ENCODE results near the gene SVOP.
"Not testable (repeated sequence)": the region's sequence is repeated elsewhere in the genome, so short reads cannot be mapped to it uniquely, and the experiment has no call there.

The SVOP gene, protein sequence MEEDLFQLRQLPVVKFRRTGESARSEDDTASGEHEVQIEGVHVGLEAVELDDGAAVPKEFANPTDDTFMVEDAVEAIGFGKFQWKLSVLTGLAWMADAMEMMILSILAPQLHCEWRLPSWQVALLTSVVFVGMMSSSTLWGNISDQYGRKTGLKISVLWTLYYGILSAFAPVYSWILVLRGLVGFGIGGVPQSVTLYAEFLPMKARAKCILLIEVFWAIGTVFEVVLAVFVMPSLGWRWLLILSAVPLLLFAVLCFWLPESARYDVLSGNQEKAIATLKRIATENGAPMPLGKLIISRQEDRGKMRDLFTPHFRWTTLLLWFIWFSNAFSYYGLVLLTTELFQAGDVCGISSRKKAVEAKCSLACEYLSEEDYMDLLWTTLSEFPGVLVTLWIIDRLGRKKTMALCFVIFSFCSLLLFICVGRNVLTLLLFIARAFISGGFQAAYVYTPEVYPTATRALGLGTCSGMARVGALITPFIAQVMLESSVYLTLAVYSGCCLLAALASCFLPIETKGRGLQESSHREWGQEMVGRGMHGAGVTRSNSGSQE

DNA sequence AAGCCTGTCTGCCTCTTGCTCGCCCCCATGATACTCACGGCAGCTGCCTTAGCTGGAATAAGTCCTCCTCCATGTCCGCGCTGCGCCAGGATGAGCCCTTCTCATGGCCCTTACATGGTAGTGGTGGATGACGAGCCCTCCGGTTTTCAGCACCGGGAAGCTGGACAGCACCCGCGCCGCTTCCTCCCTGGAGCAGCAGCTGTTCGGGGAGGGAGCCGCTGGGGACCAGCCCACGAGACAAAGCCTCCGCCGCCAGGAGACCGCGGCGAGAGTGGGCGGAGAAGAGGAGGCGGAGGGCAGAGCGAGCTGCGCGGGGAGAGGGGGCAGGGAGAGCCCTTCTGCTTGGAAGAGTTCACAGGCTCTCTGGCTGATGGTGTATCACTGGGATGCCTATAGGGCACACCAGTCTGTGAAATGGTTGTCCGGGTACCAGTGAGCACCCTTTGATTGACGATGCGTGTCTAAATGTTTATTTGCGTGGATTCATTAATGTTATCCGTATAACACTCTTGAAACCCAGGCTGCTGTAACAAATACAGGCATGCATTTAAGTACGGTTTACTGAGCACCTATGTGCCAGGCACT is at the start of gene SVOP:
TSS of gene SVOP (minus strand) at position 273 of the 585 bp plus-strand sequence. CDS start at position 73, 200 bp downstream.
- H3K36me3 Mint-ChIP-seq, result no peaks in the 10 kb centered on the region
- H3K9me3 Mint-ChIP-seq, result no peaks in the 10 kb centered on the region
- ATAC-seq (replicated peaks) (peak; percentile 33 to 43), DNase-seq (peak; percentile 3)
- no peak within 1 kb of the TSS for H3K4me3 Mint-ChIP-seq
- no peak within 1 kb of the TSS for H3K27ac Mint-ChIP-seq
- H3K27me3 Mint-ChIP-seq, result peaks cover 38 to 42% of the 10 kb centered on the region in 2 donors
- H3K4me1 Mint-ChIP-seq, result peaks cover 3 to 7% of the 10 kb centered on the region in 2 donors

DNA sequence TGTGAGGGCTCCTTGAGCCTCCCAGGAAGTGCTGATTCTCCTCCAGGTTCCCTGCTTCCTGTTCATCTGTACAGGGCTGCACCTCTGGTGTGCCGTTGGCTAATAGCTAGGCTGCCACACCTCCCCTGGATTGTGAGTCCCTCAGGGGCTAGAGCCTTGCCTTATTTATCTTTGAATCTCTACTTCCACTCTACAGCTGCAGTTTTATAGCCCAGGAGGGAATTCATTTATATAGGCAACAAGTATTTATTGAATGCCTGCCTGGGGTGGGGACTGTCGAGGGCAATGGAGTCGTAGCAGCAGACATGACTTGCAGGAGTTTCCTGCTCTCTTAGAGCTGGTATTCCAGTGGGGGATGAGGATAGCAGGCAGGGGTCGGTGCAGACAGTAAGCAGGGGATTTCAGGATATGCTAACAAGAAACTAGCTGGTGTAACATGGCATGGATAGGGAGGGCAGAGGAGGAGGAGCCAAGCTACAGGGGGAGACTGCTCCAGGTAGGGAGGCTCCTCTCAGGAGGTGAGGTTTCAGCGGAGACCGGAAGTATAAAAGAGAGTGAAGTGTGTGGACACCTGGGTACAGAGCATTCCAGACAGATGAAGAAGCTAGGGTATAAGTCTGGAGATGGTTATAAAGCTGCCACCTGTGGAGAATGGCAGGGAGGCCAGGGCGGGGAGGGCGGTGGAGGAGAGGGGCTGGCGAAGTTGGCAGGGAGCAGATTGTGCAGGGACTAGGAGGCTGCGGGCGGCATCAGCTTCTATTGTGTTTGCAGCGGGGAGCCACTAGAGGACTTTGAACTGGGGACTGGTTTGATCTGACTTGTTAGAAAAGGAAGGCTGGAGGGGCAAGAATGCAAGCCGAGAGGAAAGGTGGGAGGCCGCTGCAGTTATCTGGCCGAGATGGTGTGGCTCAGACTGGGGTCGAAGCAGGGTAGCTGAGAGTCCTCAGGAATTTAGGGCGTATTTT is 48.7 kb upstream of the SVOP start:
- Mint-ChIP-seq H3K36me3 (peaks cover 20 to 53% of the 10 kb centered on the region in 2 donors), H3K4me3 (no peak overlapping the region), H3K27me3 (no peaks in the 10 kb centered on the region), H3K4me1 (no peaks in the 10 kb centered on the region), H3K27ac (no peak overlapping the region), H3K9me3 (no peaks in the 10 kb centered on the region)
- DNase-seq, result no peak
- no peak for ATAC-seq (replicated peaks)

DNA sequence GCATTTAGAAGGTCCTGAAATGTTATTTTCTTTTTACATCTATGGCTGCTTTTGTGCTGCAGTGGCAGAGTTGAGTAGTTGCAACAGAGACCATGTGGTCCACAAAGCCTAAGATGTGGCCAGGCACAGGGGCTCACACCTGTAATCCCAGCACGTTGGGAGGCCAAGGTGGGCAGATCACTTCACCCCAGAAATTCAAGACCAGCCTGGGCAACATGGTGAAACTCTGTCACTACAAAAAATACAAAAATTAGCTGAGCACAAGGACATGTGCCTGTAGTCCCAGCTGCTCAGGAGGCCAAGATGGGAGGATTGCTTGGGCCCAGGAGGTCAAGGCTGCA is 45.0 kb upstream of the SVOP start:
- DNase-seq, result no peak
- peaks cover 23 to 47% of the 10 kb centered on the region in 2 donors for H3K36me3 Mint-ChIP-seq

DNA sequence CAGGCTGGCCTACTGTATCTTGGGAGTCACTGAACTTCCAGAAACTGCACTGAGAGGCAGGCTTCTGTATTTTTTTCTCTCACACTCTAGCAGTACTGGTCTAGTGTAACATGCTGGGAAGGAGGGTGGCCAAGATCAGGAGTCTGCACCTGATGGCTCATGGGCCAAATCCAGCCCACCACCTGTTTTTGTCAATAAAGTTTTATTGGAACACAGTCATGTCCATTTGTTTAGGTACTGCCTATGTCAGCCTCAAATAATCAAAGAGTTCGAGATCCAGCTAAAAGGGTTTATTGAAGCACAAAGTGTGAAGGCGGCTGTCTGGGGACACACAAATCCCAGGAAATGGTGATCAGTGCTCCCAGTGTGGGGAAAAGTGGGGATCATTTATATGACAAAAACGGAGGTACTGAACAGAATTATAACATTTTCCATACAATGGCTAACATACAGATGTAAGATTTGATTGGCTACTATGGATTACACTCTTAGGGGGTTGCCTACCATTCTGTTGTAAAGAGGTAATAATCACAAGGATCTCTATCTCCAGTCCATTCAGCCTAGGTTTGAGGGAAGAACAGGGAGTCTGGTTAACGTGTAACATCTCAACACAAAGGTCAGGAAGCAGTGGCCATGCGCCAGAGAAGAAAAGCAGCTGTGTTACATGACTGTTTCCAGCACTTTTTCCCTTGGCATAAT is 44.4 kb upstream of the SVOP start:
- ATAC-seq (replicated peaks) (no peak), DNase-seq (no peak)
- Mint-ChIP-seq H3K27me3 (no peaks in the 10 kb centered on the region), H3K4me1 (peaks cover 0 to 2% of the 10 kb centered on the region in 2 donors), H3K9me3 (no peaks in the 10 kb centered on the region), H3K4me3 (no peak overlapping the region), H3K36me3 (peaks cover 23 to 42% of the 10 kb centered on the region in 2 donors), H3K27ac (no peak overlapping the region)

More for the DNA sequence above, 45.0 kb upstream of the SVOP start:
- Mint-ChIP-seq H3K27ac (no peak overlapping the region), H3K27me3 (no peaks in the 10 kb centered on the region), H3K4me3 (no peak overlapping the region), H3K4me1 (peaks cover 0 to 2% of the 10 kb centered on the region in 2 donors), H3K9me3 (no peaks in the 10 kb centered on the region)
- ATAC-seq (replicated peaks), result no peak

DNA sequence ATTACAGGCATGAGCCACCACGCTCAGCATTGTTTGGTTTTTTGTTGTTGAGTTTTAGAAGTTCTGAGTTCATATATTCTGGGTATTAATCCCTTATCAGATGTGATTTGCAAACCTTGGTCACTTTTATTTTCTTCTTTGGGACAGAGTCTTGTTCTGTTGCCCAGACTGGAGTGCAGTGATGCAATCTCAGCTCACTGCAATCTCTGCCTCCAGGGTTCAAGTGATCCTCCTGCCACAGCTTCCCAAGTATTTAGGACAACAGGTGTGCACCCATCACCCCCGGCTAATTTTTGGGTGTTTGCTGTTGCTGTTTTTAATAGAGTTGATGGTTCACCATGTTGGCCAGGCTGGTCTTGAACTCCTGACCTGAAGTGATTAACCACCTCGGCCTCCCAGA is 43.3 kb upstream of the SVOP start:
- Mint-ChIP-seq H3K27me3 (no peaks in the 10 kb centered on the region), H3K4me1 (peaks cover 0 to 2% of the 10 kb centered on the region in 2 donors), H3K9me3 (no peaks in the 10 kb centered on the region), H3K27ac (no peak overlapping the region), H3K4me3 (no peak overlapping the region), H3K36me3 (peaks cover 14 to 30% of the 10 kb centered on the region in 2 donors)
- DNase-seq (no peak), ATAC-seq (replicated peaks) (no peak)

DNA sequence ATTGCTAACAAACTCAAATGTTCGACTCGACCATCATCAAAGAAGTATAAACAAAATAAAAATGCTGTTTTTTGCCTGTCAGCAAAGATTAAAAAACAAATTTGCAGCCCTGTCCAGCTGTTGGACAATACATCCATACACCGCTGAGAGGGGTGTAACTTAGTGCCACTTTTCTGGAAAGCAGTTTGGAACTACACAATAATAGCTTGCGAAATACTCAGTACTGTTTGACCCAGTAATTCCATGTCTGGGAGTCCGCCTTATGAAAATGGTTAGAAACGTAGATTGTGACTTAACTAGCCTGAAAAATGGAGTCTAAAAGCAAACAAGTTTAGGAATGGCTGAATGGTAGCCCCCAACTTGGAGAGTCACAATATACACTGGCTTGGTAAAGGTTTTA is 37.9 kb upstream of the SVOP start:
- no peak overlapping the region for H3K27ac Mint-ChIP-seq

DNA sequence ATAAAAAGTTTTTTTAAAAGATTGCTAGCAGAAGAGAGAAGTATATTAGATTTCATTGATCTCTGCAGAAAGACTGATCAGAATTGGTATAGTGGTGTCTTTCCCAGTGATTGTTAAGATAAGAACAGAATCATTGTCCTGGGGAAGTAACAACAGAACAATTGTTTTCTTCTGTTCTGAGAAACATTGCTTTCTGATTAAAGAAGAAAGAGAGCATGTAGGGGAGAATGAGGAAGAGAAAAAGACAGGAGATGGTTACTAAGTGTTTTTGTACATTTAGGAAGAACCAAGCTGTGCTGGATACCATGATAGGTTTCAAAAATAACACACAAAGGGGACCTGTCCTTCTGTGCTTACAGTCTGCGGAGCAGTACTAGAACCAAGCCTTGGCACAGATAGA is 36.5 kb upstream of the SVOP start:
- DNase-seq (no peak), ATAC-seq (replicated peaks) (no peak)
- Mint-ChIP-seq H3K27me3 (no peaks in the 10 kb centered on the region), H3K9me3 (no peaks in the 10 kb centered on the region), H3K27ac (peak overlapping the region; percentile 72), H3K36me3 (peaks cover 4% of the 10 kb centered on the region in 2 donors), H3K4me3 (no peak overlapping the region), H3K4me1 (peaks cover 7 to 14% of the 10 kb centered on the region in 2 donors)

More for the DNA sequence above, 37.9 kb upstream of the SVOP start:
- Mint-ChIP-seq H3K36me3 (peaks cover 6 to 9% of the 10 kb centered on the region in 2 donors), H3K9me3 (no peaks in the 10 kb centered on the region), H3K27me3 (no peaks in the 10 kb centered on the region), H3K4me3 (no peak overlapping the region), H3K4me1 (peaks cover 3 to 5% of the 10 kb centered on the region in 2 donors)
- DNase-seq (no peak), ATAC-seq (replicated peaks) (no peak)

DNA sequence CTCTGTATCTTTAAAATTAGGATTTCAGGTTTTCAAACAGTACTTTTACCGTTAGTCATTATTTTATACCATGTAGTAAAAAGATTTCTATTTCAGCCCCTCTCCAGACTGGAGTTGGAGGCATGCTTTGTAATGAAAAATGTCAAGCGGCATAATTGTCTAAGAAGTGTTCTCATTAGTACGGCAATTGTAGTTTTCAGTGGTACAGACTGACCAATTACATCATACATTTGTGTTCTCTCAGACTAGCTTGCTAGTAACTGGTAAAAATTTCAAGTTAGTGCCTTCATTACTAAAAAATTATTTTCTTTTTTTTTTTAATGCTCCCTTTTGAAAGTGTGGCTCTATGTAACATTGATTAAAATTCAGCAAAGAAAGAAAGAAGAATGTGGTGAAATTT is 36.0 kb upstream of the SVOP start:
- H3K27me3 Mint-ChIP-seq, result no peaks in the 10 kb centered on the region
- no peaks in the 10 kb centered on the region for H3K9me3 Mint-ChIP-seq
- no peak for ATAC-seq (replicated peaks)
- H3K27ac Mint-ChIP-seq, result no peak overlapping the region
- no peak for DNase-seq
- peaks cover 9 to 14% of the 10 kb centered on the region in 2 donors for H3K4me1 Mint-ChIP-seq
- peaks cover 4% of the 10 kb centered on the region in 2 donors for H3K36me3 Mint-ChIP-seq
- H3K4me3 Mint-ChIP-seq, result no peak overlapping the region

DNA sequence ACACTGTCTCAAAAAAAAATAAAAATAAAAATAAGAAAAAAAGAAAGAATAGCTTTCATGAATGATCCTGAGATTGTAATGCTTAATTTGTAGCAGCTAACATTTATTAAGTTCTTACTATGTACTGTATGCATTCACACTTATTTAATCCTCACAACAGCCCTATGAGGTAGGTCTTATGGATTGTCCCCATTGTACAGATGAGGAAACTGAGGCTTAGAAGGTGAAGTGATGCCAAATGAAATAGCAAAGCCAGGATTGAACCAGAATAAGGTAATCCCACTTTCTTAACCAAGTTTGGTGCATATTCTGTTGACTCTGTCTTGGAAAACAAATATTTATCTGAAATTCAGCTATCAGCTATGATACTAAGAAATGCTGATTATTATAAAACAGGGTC is 33.7 kb upstream of the SVOP start:
- no peak overlapping the region for H3K27ac Mint-ChIP-seq
- no peak for DNase-seq
- H3K27me3 Mint-ChIP-seq, result no peaks in the 10 kb centered on the region
- peaks cover 9 to 14% of the 10 kb centered on the region in 2 donors for H3K4me1 Mint-ChIP-seq
- H3K4me3 Mint-ChIP-seq, result no peak overlapping the region
- no peaks in the 10 kb centered on the region for H3K9me3 Mint-ChIP-seq
- ATAC-seq (replicated peaks), result no peak
- peaks cover 4% of the 10 kb centered on the region in 2 donors for H3K36me3 Mint-ChIP-seq

DNA sequence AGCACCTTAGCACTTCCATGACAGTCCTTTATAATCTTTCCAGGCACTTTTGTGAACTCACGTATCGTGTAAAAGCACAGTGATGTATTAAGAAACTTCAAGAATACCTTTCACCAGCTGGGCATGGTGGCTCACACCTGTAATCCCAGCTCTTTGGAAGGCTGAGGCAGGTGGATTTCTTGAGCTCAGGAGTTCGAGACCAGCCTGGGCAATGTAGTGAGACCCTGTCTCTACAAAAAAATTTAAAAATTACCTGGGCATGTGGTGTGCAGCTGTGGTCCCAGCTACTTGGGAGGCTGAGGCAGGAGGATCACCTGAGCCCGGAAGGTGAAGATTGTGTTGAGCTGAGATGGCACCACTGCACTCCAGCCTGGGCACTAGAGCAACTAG is 33.3 kb upstream of the SVOP start:
- Mint-ChIP-seq H3K4me3 (peak overlapping the region; percentile 93 to 98), H3K27ac (peak overlapping the region; percentile 96), H3K4me1 (peaks cover 9 to 14% of the 10 kb centered on the region in 2 donors)
- H3K36me3 Mint-ChIP-seq; ATAC-seq (replicated peaks); H3K9me3 Mint-ChIP-seq; DNase-seq; H3K27me3 Mint-ChIP-seq: not testable (repeated sequence)

DNA sequence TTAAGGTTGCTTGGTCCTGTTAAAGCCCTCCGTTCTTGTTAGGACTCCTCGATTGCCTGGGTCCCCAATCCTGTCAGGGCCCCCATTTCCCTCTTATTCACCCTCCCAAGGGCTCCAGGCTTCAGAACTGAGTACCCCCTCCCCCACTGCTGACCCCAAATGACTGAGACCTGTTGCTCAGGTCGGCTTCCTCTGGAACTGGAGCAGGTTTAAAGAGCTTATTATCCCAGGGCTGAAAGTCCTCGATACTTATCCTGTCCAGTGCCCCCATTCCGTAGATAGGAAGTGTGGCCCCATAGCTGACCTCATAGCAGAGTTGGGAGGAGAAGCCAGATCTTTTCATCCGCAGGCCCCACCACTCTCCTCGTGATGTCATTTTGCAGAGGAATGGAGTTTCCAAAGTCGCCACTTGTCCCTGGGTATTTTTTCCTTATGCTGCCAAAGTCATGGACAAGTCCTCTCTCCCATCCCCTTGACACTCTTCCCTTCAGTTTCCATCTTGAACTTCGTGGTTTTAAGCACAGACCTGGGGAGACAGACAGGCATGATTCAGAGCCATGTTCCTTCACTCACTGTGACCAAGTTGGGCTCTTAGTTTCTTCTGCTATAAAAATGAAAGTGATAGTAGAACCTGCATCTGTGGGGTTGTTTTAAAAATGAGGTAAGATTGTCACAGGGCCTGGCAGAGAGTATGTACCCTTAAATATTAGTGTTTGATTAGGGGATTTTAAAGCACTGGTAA is 32.7 kb upstream of the SVOP start:
- H3K4me3 Mint-ChIP-seq, result peak overlapping the region; percentile 93 to 98
- H3K36me3 Mint-ChIP-seq, result peaks cover 4% of the 10 kb centered on the region in 2 donors
- peak; percentile 4 for DNase-seq
- no peaks in the 10 kb centered on the region for H3K9me3 Mint-ChIP-seq
- no peaks in the 10 kb centered on the region for H3K27me3 Mint-ChIP-seq
- peaks cover 9 to 14% of the 10 kb centered on the region in 2 donors for H3K4me1 Mint-ChIP-seq
- peak; percentile 55 to 64 for ATAC-seq (replicated peaks)
- peak overlapping the region; percentile 96 for H3K27ac Mint-ChIP-seq

DNA sequence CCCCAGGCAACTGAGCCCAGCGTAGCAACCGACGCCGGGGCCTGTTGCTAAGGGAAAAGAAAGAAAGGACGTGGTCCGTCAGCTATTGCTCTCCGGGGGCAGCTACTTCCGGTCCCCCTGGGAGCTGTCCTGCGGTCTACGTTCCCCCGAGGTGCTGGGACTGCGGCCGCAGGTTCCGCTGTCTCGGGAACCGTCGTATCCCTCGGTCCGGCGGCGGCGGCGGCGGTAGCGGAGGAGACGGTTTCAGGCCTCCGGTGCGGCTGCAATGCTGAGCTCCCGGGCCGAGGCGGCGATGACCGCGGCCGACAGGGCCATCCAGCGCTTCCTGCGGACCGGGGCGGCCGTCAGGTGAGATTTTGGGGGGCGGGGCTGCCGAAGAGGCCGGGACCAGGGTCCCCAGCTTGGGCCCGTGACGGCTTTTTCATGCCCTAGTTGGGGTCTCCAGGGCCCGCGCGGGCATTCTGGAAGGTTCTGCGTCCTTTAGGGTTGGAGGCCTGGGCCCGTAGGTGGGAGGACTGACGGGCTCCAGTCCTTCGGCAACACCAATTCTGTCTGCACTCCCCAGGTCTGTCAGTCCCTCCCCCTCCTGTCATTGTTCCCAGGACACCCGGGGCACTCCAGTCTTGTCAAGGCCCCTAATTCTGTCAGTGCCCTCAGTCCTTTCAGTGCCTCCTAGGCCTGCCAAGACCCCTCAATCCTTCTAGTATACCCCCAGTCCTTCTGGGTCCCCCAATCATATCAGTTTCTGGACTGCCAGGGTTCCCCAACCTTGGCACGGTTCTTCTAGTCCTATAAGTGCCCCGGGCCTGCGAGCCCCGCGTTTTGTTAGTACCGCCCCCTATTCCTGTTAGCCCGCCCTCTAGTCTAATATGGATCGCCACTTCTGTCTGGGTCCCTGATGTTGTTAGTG is 31.8 kb upstream of the SVOP start, which contains the start of gene USP30:
TSS of gene USP30 (plus strand) at position 163 of the 910 bp plus-strand sequence. CDS start at position 266, 103 bp downstream.
- DNase-seq, result peak; percentile 77
- peak; percentile 81 to 90 for ATAC-seq (replicated peaks)
- H3K9me3 Mint-ChIP-seq, result no peaks in the 10 kb centered on the region
- peaks cover 9 to 14% of the 10 kb centered on the region in 2 donors for H3K4me1 Mint-ChIP-seq
- H3K27ac Mint-ChIP-seq, result peak within 1 kb of the TSS; percentile 96
- H3K27me3 Mint-ChIP-seq, result no peaks in the 10 kb centered on the region
- H3K36me3 Mint-ChIP-seq, result no peaks in the 10 kb centered on the region
- peak within 1 kb of the TSS; percentile 93 to 98 for H3K4me3 Mint-ChIP-seq
